ENCODE measurements around the gene CNOT11.

Gene CNOT11

DNA sequence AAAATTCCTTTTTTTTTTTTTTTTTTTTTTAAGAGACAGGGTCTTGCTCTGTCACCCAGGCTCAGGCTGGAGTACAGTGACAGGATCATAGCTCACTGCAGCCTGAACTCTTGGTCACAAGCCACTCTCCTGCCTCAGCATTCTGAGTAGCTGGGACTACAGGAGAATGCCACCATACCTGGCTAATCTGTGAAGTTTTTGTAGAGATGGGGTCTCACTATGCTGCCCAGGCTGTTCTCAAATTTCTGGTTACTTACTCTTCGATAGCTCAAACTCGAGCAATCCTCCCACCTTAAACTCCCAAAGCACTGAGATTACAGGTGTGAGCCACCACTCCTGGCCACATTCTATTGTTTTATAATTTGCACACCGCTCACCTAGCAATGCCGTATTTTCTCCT, 28.8 kb downstream of the CNOT11 start:
- no peak for DNase-seq

- no peak for DNase-seq
Observed at GRCh38 chr2:101282980-101283379, 30.3 kb downstream of the CNOT11 start.

DNA sequence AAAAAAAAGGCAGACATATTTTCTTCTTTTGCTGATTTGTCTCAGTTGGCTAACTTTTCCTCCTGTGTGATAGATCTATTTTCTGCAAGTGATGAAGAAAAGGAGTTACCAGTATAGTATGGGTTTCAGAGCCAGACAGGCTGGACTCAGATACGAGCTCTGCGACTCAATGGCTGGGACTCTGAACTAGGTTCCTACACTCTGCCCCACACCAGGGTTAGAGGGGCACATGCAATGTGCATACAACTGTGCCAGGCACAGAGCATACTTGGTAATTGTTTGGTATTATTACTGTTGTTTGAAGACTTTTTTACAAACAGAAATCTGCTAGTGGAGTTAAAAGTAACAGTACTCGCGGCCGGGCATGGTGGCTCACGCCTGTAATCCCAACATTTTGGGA, 34.0 kb downstream of the CNOT11 start:
- DNase-seq: no peak

DNA sequence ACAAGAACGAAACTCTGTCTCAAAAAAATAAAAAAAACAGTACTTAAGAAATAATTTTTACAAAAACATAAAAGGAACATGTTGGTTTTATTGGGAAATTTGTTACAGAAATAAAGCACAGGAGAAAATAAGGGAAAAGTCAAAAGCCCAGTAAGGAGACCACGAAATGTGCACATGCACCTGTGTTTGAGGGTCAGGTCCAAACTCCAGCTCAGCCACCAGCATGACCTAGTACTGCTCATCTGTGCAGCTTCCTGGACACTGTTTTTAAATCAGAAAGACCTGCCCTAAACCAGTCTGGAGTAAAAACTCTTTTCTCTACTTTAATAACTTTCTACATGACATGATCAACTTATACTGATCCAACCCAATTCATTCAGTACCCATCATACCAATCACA, 34.6 kb downstream of the CNOT11 start:
- DNase-seq: no peak

DNA sequence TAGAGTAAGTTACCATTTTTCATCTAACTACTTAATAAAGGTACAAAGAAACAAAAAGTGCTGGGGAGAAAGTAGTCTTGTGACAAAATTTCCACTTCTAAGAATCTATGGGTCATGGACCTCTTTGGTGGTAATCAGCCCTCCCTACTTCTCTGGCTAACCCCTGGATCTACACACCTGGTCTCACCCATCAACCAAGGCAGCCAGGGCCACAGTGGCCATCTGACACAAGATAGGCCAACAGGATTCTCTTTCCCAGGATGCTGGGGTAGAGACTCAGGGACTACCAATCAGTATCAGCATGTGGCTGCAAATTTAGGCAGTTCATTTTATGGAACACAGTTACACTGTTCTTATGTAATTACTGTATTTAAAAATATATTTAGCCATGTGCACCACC, 38.0 kb downstream of the CNOT11 start:
- DNase-seq: no peak

DNA sequence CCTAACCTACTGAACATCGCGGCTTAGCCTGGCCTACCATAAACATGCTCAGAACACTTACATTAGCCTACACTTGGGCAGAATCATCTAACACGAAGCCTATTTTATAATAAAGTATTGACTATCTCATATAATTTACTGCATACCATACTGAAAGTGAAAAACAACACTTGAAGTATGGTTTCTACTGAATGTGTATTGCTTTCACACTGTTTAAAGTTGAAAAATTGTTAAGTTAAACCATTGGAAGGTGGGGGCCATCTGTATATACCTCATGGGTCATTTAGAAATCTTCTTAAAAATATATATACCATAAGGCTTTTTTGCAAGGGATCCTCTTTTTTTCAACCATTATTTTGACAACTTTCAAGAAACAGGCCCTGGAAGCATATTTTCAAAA, 39.3 kb downstream of the CNOT11 start:
- DNase-seq: no peak

- DNase-seq: no peak
Observed at GRCh38 chr2:101293544-101293943, 40.9 kb downstream of the CNOT11 start.

GRCh38 chr2:101294861-101295260, 42.2 kb downstream of the CNOT11 start:
- no peak for DNase-seq

DNA sequence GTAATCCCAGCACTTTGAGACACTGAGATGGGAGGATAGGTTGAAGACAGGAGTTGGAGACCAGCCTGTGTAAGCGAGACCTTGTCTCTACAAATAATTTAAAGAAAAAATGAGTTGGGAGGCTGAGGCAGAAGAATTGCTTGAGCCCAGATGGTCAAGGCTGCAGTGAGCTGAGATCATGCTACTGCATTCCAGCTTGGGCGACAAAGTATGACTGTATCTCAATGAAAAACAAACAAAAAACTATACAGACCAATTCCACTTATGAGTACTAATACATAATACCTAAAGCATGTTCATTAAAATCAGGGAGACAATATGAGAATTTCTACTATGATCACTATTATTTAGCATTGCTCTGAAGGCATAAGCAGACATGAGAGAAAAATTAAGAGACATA, 43.2 kb downstream of the CNOT11 start:
- DNase-seq: no peak

DNA sequence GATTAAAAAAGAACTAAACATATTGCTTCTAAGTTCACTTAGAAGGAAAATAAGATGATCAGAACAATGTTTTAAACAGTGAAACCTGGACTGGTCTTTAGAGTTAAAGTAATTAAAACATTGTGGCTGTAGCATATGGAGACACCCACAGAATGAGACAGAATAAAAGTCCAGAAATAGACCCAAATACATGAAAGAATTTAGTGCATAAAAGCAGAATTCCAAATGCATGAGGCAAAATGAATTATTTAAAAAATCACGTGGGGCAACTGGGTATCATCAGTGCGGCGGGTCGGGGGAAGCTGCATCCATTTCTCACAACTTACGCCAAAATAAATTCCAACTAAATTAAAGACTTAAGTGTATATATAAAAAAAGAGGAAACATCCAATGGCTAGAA, 43.7 kb downstream of the CNOT11 start:
- no peak for DNase-seq

GRCh38 chr2:101297383-101297782, 44.7 kb downstream of the CNOT11 start:
- DNase-seq: no peak

DNA sequence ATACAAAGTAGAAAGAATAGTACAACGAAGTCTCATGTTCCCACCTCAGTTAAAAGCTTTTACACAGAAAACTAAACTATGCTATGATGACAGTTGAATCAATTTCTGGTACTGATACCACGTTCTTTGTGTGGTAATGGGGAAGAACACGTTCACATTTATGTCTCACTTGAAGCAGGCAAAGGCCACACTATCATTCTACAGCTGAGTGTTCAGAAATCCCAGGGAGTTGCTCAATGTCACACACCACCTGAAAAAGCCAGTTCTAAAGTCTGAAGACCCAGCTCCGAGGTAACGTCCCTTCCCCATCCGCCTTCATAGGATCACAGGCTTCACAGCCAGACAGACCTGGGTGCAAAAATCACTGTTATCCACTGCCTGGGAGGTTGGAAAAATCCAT, 46.9 kb downstream of the CNOT11 start:
- no peak for DNase-seq

DNA sequence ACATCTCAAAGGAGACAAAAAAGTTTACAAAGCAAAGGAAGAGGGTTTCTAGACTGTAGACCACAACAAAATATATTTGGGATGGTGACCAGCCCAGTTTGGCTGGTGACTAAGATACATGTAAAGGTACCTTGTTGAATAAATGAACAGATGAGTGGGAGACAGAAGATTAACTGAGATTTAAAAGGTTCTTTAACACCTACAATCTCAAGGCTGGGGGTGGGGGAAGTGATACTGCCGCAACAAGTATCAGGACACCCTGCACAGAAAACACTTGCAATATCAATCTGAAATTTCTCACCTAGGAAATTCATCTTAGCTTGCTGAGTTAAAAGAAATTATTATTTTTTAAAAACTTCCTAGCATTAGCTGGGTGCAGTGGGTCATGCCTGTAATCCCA, 47.5 kb downstream of the CNOT11 start:
- DNase-seq: no peak

DNA sequence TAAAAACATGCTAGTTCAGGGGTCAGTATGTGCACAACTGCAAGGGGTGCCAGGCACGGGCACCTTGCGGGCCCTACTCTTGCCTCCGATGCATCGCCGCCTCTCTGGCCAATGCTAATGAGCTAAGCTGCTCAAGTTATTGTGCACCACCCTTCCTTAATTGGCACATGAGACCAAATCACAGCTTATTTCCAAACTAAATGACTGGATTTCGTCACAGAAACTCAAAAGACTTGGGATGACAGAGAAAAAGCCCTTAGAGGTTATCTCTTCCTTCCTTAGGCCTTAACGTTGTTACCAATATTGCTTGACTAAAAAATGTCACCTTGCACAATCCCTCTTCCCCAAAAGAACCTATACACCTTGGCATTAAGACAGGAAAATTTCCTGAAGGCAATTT, 48.1 kb downstream of the CNOT11 start:
- no peak for DNase-seq

- DNase-seq: no peak
Observed at GRCh38 chr2:101302016-101302415, 49.3 kb downstream of the CNOT11 start.

GRCh38 chr2:101303688-101304087, 51.0 kb downstream of the CNOT11 start:
- DNase-seq: no peak

GRCh38 chr2:101305035-101305434, 52.3 kb downstream of the CNOT11 start:
- no peak for DNase-seq

- DNase-seq: no peak
Observed at GRCh38 chr2:101305492-101306078, 52.9 kb downstream of the CNOT11 start.

DNA sequence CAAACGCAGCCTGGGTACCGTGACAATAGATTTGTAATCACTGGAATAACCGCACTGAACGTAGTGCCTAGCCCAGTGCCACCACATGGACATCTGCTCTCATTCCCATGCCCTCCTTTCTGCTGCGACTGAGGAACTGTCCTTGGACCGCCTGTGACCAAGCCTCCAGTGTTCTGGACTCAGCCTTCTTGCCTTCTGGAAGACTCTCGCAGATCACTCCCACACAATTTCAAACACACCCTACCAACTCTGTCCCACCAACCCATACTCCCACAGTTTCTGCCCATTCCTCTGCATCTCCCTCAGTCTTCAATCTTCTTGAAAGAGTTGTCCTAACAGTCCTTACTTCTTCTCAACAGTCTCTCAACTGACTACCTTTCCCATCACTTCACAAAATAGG, 53.7 kb downstream of the CNOT11 start:
- DNase-seq: no peak

GRCh38 chr2:101307503-101307902, 54.8 kb downstream of the CNOT11 start:
- DNase-seq: no peak

DNA sequence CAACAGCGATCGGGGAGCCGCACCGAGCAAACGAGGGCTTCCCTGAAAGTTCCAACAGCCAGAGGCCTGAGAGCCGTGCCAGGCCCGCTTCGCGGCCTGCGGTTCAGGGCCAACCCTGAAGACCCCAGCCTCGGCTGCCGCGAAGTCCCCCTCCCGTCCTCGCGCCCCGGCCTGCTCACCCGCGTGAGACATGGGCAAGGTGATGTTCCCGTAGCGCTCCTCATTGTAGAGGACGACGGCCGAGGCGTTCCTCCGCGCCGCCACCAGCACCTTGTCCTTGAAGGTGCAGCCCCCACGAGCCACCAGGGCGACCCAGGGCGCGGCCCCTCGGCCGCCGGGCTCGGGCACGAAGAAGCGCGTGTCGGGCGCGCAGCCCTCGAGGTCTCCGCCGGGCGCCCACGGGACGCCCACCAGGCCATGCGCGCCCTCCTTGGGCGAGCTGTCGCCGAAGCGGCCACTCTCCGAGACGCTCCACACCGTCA, 55.3 kb downstream of the CNOT11 start:
- DNase-seq: peak; percentile 21

GRCh38 chr2:101308432-101309210, 55.9 kb downstream of the CNOT11 start, which contains the start of gene RNF149:
Gene RNF149, minus strand, starts transcription at chr2:101308701. Its CDS starts 113 bp downstream, at chr2:101308588.
- DNase-seq: peak; percentile 86

GRCh38 chr2:101310090-101310833, 57.6 kb downstream of the CNOT11 start:
- DNase-seq: no peak
